ENCODE data around the gene ECI1.
"Not testable (repeated sequence)": the region's sequence is repeated elsewhere in the genome, so short reads cannot be mapped to it uniquely, and the experiment has no call there.

ECI1 gene

GRCh38 chr16:2205104-2205966, 46.1 kb downstream of the ECI1 start, which contains the start of gene MLST8:
TSS of gene MLST8 (plus strand) at chr16:2205454. CDS start at chr16:2206086, 632 bp downstream.
- TF ChIP-seq, protein P1, sequence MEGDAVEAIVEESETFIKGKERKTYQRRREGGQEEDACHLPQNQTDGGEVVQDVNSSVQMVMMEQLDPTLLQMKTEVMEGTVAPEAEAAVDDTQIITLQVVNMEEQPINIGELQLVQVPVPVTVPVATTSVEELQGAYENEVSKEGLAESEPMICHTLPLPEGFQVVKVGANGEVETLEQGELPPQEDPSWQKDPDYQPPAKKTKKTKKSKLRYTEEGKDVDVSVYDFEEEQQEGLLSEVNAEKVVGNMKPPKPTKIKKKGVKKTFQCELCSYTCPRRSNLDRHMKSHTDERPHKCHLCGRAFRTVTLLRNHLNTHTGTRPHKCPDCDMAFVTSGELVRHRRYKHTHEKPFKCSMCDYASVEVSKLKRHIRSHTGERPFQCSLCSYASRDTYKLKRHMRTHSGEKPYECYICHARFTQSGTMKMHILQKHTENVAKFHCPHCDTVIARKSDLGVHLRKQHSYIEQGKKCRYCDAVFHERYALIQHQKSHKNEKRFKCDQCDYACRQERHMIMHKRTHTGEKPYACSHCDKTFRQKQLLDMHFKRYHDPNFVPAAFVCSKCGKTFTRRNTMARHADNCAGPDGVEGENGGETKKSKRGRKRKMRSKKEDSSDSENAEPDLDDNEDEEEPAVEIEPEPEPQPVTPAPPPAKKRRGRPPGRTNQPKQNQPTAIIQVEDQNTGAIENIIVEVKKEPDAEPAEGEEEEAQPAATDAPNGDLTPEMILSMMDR (conservative IDR thresholded peaks at IDR 0.05) = no peak
- H3K27ac ChIP-seq = peak within 1 kb of the TSS; percentile 89

DNA sequence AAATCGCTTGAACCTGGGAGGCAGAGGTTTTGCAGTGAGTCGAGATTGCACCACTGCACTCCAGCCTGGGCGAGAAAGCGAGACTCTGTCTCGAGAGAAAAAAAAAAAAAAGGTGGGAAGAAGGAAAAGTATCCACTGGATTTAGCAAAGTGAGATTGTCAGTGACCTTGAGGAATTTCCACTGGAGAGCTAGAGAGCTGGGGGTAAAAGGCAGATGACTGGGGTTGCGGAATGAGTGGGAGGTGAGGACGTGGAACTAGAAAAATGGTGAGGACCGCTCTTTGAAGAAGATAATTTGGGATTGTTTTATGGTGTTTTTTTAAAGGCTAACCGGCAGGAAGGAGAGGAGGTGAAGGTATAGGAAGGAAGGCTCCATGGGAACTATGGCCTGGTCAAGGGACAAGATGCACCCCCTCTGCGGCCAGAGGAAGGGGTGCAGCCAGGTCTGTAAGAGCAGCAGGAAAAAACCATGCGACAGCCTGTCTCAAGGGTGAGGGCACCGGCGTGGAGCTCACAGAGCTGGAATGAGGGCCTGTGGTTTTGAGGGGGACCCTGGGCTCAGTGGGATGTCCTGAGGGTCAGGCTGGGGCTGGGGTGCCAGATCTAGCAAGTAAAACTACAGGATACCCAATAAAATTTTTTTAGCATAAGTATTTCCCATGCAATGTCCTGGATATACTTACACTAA, 46.8 kb downstream of the ECI1 start:
- TF ChIP-seq, protein P1 (conservative IDR thresholded peaks at IDR 0.05) = no peak
- H3K27ac ChIP-seq = peak overlapping the region; percentile 89

- not testable (repeated sequence) for H3K27ac ChIP-seq
Measured at GRCh38 chr16:2203119-2203688, 48.2 kb downstream of the ECI1 start.

DNA sequence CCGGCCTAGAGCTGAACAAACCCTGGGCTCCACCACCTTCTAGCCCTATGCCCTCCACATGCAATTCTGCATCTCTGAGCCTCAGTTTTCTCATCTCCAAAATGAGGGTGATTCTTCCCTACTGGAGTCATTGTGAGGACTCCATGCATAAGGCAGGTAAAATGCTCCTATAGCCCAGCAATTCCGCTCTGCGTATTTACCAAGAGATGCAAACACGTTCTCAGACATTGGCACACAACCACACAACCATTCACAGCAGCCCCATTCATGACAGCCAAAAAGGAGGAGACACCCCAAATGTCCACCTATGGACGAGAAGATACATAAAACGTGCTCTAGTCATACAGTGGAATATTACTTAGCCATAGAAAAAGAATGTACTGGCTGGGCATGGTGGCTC, 51.1 kb downstream of the ECI1 start:
- TF ChIP-seq, protein P1 (conservative IDR thresholded peaks at IDR 0.05) = no peak
- H3K27ac ChIP-seq = no peak overlapping the region

GRCh38 chr16:2199621-2200139, 51.7 kb downstream of the ECI1 start:
- no peak overlapping the region for H3K27ac ChIP-seq
- TF ChIP-seq, protein P1 (conservative IDR thresholded peaks at IDR 0.05) = no peak

DNA sequence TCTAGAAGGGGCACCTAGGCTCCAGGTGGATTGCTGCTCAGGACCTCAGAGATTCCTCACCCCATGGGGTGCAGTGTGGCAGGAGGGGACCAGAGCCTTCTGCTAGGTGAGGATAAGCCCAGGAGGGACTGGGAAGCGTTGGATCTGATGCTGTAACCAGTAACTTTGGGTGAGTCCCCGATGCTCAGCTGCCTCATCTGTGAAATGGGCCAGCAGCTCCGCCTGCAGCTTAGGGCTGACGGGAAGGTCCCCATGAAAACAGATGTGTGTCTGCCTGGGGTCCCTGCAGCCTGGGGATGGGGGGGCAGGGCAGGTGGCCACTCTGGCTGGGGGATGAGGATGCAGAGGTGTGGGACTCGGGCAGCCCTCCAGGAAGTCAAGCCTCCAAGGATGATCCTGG, 52.3 kb downstream of the ECI1 start:
- no peak overlapping the region for H3K27ac ChIP-seq
- TF ChIP-seq, protein P1 (conservative IDR thresholded peaks at IDR 0.05) = no peak

DNA sequence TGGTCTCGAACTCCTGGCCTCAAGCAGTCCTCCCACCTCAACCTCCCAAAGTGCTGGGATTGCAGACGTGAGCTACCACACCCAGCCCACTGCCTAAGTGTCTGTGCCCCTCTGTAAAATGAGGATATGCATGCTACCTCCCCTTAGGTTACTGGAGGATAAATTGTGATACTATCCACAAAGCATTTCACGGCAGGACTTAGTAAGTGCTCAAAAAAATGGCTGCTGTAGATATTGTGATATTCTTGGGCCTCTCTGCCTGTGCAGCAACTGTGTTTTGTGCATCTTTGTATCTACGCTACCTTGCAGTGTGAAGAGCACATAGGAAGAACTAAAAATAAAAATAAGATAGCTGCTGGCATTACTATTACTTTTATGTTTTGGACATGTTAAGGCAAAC, 53.1 kb downstream of the ECI1 start:
- no peak overlapping the region for H3K27ac ChIP-seq
- TF ChIP-seq, protein P1 (conservative IDR thresholded peaks at IDR 0.05) = no peak
